H1 (cell line): ENCODE results near the gene NT5C.

ENCODE experiments used
- EZH2 ChIP-seq: fragments of 200-600 bp; sonication (generic); IDR thresholded peaks from 2 replicates; pipeline ENCODE4 v1.7.1; 2012; ENCODE audit warnings: low read depth, mild to moderate bottlenecking, moderate library complexity, low read length, inconsistent platforms; ENCODE audit not compliant: severe bottlenecking
- TF ChIP-seq, protein P1 (sequence below), 3 experiments: IDR thresholded peaks; 1 replicate in 2 of 3; 2 replicates in 1 of 3; pipeline versions ENCODE4 v1.5.1 to v1.6.1; 2011; ENCODE audit warnings: low read length in 3 of 3, mild to moderate bottlenecking in 3 of 3, inconsistent platforms in 2 of 3, low read depth in 1 of 3, moderate library complexity in 1 of 3; ENCODE audit not compliant: insufficient read depth in 1 of 3; ENCODE audit errors: control extremely low read depth in 1 of 3
- TF ChIP-seq, protein P2 (sequence below): IDR thresholded peaks from 2 replicates; pipeline ENCODE4 v1.6.1; 2011; ENCODE audit warnings: low read depth, mild to moderate bottlenecking, low read length; ENCODE audit not compliant: insufficient read depth

DNA sequence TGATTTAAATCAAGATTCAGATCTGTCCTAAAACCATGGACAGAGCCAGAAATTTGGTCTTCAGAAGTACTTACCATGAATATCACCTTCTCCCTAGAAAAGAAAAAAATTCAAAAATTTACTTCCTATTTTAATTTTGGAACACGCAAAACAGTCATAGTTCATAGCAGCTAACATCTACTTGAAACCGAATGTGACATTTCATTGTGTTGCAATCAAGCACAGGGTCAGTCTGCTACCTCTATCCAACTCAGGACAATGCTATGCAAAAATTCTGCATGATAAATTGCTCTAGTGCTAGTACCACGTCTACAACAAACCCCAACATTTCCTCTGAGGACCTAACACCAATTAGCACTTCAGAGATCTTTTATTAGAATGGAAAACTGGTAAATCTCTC lies 15.1 kb upstream of the NT5C start:
- TF ChIP-seq, protein P1, sequence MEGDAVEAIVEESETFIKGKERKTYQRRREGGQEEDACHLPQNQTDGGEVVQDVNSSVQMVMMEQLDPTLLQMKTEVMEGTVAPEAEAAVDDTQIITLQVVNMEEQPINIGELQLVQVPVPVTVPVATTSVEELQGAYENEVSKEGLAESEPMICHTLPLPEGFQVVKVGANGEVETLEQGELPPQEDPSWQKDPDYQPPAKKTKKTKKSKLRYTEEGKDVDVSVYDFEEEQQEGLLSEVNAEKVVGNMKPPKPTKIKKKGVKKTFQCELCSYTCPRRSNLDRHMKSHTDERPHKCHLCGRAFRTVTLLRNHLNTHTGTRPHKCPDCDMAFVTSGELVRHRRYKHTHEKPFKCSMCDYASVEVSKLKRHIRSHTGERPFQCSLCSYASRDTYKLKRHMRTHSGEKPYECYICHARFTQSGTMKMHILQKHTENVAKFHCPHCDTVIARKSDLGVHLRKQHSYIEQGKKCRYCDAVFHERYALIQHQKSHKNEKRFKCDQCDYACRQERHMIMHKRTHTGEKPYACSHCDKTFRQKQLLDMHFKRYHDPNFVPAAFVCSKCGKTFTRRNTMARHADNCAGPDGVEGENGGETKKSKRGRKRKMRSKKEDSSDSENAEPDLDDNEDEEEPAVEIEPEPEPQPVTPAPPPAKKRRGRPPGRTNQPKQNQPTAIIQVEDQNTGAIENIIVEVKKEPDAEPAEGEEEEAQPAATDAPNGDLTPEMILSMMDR (IDR thresholded peaks at IDR 0.05; ENCODE audit: control extremely low read depth in 1 of 3, insufficient read depth in 1 of 3, low read depth in 1 of 3, low read length in 3 of 3): no peak
- TF ChIP-seq EZH2: no peak
- TF ChIP-seq, protein P2, sequence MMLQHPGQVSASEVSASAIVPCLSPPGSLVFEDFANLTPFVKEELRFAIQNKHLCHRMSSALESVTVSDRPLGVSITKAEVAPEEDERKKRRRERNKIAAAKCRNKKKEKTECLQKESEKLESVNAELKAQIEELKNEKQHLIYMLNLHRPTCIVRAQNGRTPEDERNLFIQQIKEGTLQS: no peak
